ENCODE data around the gene KRT33A. TPM values are rescaled to one million over a fixed set of nuclear protein-coding genes. Genes with fewer than 3 reads are reported as not detected.
A peak's percentile ranks its signal among the peaks of the same experiment; 100 is the strongest.

Gene KRT33A
- total RNA-seq, 1 donor from 2014 or later = not detected

- Mint-ChIP-seq H3K36me3 (ENCODE audit: low read depth, unreplicated experiment) (peaks cover 3% of the 10 kb centered on the region), H3K27me3 (ENCODE audit: unreplicated experiment) (peaks cover 1% of the 10 kb centered on the region), H3K4me3 (ENCODE audit: unreplicated experiment) (no peak overlapping the region), H3K27ac (ENCODE audit: unreplicated experiment) (no peak overlapping the region), H3K9me3 (ENCODE audit: unreplicated experiment) (no peaks in the 10 kb centered on the region), H3K4me1 (ENCODE audit: unreplicated experiment) (no peaks in the 10 kb centered on the region)
- TF ChIP-seq CTCF (IDR thresholded peaks at IDR 0.05; ENCODE audit: unreplicated experiment) = no peak
- DNase-seq (ENCODE audit: low spot score) = no peak
These were observed 25.0 kb downstream of the KRT33A start for GRCh38 chr17:41325611-41326010.

GRCh38 chr17:41325126-41325525 lies 25.5 kb downstream of the KRT33A start:
- H3K4me1 Mint-ChIP-seq (ENCODE audit: unreplicated experiment) = no peaks in the 10 kb centered on the region
- H3K9me3 Mint-ChIP-seq (ENCODE audit: unreplicated experiment) = no peaks in the 10 kb centered on the region

GRCh38 chr17:41324180-41325075 lies 26.2 kb downstream of the KRT33A start:
- DNase-seq (ENCODE audit: low spot score) = no peak
- H3K36me3 Mint-ChIP-seq (ENCODE audit: low read depth, unreplicated experiment) = peaks cover 3% of the 10 kb centered on the region
- no peak for TF ChIP-seq CTCF (IDR thresholded peaks at IDR 0.05; ENCODE audit: unreplicated experiment)
- H3K27ac Mint-ChIP-seq (ENCODE audit: unreplicated experiment) = no peak overlapping the region
- no peaks in the 10 kb centered on the region for H3K4me1 Mint-ChIP-seq (ENCODE audit: unreplicated experiment)
- no peak overlapping the region for H3K4me3 Mint-ChIP-seq (ENCODE audit: unreplicated experiment)
- peaks cover 1% of the 10 kb centered on the region for H3K27me3 Mint-ChIP-seq (ENCODE audit: unreplicated experiment)
- no peaks in the 10 kb centered on the region for H3K9me3 Mint-ChIP-seq (ENCODE audit: unreplicated experiment)

More at GRCh38 chr17:41325126-41325525, 25.5 kb downstream of the KRT33A start:
- no peak overlapping the region for H3K4me3 Mint-ChIP-seq (ENCODE audit: unreplicated experiment)
- H3K27ac Mint-ChIP-seq (ENCODE audit: unreplicated experiment) = no peak overlapping the region
- H3K36me3 Mint-ChIP-seq (ENCODE audit: low read depth, unreplicated experiment) = peaks cover 3% of the 10 kb centered on the region
- H3K27me3 Mint-ChIP-seq (ENCODE audit: unreplicated experiment) = peaks cover 1% of the 10 kb centered on the region
- DNase-seq (ENCODE audit: low spot score) = no peak
- TF ChIP-seq CTCF (IDR thresholded peaks at IDR 0.05; ENCODE audit: unreplicated experiment) = no peak

- H3K4me1 Mint-ChIP-seq (ENCODE audit: unreplicated experiment) = no peaks in the 10 kb centered on the region
- peak overlapping the region; percentile 59 for H3K27ac Mint-ChIP-seq (ENCODE audit: unreplicated experiment)
- peaks cover 1% of the 10 kb centered on the region for H3K27me3 Mint-ChIP-seq (ENCODE audit: unreplicated experiment)
- no peak for TF ChIP-seq CTCF (IDR thresholded peaks at IDR 0.05; ENCODE audit: unreplicated experiment)
- peak overlapping the region; percentile 53 for H3K4me3 Mint-ChIP-seq (ENCODE audit: unreplicated experiment)
- H3K9me3 Mint-ChIP-seq (ENCODE audit: unreplicated experiment) = no peaks in the 10 kb centered on the region
- DNase-seq (ENCODE audit: low spot score) = no peak
- peaks cover 3% of the 10 kb centered on the region for H3K36me3 Mint-ChIP-seq (ENCODE audit: low read depth, unreplicated experiment)
These were observed 27.4 kb downstream of the KRT33A start for GRCh38 chr17:41322903-41323895.

Measured in endothelial cell (in vitro differentiated cells).